RWPE1 (cell line): ENCODE results near the gene CAMKK2.
"Not testable (repeated sequence)": the region's sequence is repeated elsewhere in the genome, so short reads cannot be mapped to it uniquely, and the experiment has no call there.

Experiments used
- CTCF ChIA-PET: fragments of 350-600 bp; sonication (Branson Sonifier 250); formaldehyde crosslinking; extraction: SDS; loops from one replicate; lab custom pipeline; 2021; lab: Yijun Ruan, JAX
- POLR2A ChIA-PET: fragments of 400-600 bp; formaldehyde crosslinking; extraction: SDS; loops from one replicate; lab custom pipeline; 2020; ENCODE audit warnings: antibody characterized with exemption; ENCODE audit not compliant: low non-redundant PET; lab: Yijun Ruan, JAX
- DNase-seq: peaks from one replicate; pipeline ENCODE4 v3.0.0; 2012; ENCODE audit warnings: low spot score
- H3K27ac ChIP-seq: fragments of 450-650 bp; 2 replicates; pipeline ENCODE4 v1.5.1; 2017
- CTCF ChIP-seq: fragments of 450-650 bp; conservative IDR thresholded peaks from 2 replicates; pipeline ENCODE4 v1.5.1; 2017; ENCODE audit warnings: low read depth, mild to moderate bottlenecking

Gene CAMKK2

GRCh38 chr12:121287267-121287954, 9.1 kb downstream of the CAMKK2 start:
- ChIA-PET POLR2A (no interaction called here), CTCF (interaction anchor here (0.7 kb wide), 1 partner anchor 69 kb away, joined by 4 read pairs; no protein-coding TSS in a partner anchor)
- TF ChIP-seq CTCF: no peak
- H3K27ac ChIP-seq: 0 out of 2 replicates have a peak overlapping the region, but pooled peaks have one; percentile 6
- DNase-seq: no peak

DNA sequence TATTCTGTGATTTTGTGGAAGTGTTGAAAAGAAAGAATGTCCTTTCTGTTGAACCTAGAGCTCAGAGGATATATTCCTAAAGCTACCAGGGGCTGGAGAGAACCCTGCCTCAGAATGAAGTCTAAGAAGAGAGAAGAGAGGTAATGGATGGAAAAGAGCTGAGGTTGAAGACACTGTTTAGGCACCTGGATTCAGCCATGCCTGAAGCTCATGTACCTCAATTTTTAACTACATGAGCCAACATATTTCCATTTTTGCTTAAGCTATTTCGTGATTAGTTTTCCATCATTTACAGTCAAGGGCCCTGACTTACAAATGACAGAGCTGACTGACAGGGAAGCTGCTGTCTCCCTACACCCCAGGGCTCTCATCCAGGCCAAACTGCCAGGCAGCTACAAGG, 10.7 kb downstream of the CAMKK2 start:
- POLR2A ChIA-PET: no interaction called here
- H3K27ac ChIP-seq: no peak overlapping the region
- TF ChIP-seq CTCF: no peak
- CTCF ChIA-PET: interaction anchor here (0.6 to 1.4 kb wide), 2 partner anchors 49 to 190 kb away, joined by 3 to 4 read pairs; no protein-coding TSS in a partner anchor
- no peak for DNase-seq

DNA sequence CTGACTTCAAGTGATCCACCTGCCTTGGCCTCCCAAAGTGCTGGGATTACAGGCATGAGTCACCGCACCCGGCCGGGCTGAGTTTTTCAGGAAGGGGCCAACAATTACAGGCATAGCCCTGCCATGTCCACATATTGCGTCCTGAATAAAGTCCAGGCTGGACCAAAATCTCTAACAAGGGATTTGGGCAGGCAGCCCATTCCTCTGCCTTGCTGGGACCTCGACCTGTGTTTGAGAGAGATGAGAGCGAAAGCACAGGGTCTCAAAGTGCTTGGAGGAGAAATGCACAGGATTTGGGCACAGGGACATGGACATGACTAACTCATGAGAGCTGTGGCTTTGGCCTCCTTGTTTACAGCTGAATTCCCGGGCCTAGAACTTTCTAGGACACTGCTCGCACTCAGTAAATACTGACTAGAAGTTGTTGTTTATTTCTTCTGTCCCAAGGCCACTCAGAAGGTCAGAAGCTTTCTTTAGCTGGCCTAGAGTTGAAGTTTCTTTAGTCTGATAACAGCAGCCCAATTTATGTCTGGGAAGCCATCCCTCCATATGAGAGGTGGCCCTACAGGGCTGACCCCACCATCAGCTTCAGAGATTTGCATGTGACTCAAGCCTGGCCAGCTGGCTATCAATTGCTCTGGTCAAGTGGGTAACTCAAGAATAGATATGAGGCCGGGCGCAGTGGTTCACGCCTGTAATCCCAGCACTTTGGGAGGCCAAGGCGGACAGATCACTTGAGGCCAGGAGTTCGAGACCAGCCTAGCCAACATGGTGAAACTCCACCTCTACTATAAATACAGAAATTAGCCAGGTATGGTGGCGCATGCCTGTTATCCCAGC, 11.7 kb downstream of the CAMKK2 start:
- CTCF ChIA-PET: interaction anchor here (1.0 to 1.4 kb wide), 2 partner anchors 11 to 50 kb away, joined by 3 to 4 read pairs; no protein-coding TSS in a partner anchor
- POLR2A ChIA-PET: no interaction called here
- no peak overlapping the region for H3K27ac ChIP-seq
- DNase-seq: no peak
- TF ChIP-seq CTCF: no peak

DNA sequence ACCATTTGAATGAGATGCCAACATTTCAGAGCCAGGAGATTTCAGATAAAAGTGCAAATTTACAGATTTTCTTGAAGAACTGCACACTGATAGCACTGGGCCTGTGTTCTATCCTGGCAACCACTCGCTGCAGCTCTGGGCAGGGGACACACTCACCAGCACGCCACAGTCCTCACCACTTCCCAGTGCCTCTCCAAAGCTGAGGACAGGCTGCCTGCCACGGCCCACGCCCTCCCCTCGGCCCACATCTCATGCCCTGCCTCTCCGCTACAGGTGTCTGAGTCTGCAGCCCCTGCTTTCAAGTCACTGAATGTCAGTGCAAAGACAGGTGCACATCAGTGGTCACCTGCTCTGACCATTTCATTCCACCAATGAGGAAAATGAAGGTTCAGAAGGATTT, 12.7 kb downstream of the CAMKK2 start:
- DNase-seq: no peak
- TF ChIP-seq CTCF: no peak
- ChIA-PET CTCF (no interaction called here), POLR2A (no interaction called here)
- H3K27ac ChIP-seq: no peak overlapping the region

DNA sequence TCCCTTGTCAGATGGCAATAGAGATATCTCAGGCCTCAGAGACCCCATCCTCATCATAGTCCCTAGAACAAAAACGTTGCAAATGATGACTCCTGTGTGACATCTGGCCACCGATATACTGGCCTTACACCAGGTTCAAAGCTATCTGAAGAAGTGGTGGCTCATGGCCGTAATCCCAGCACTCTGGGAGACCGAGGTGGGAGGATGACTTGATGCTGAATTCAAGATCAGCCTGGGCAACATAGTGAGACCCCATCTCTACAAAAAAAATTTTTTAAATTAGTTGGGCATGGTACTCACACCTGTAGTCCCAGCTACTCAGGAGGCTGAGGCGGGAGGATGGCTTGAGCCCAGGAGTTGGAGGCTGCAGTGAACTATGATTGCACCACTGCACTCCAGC, 13.1 kb downstream of the CAMKK2 start:
- no peak for DNase-seq
- ChIA-PET CTCF (interaction anchor here (0.6 kb wide), 1 partner anchor 217 kb away, joined by 3 read pairs; no protein-coding TSS in a partner anchor), POLR2A (no interaction called here)
- no peak overlapping the region for H3K27ac ChIP-seq
- TF ChIP-seq CTCF: no peak

DNA sequence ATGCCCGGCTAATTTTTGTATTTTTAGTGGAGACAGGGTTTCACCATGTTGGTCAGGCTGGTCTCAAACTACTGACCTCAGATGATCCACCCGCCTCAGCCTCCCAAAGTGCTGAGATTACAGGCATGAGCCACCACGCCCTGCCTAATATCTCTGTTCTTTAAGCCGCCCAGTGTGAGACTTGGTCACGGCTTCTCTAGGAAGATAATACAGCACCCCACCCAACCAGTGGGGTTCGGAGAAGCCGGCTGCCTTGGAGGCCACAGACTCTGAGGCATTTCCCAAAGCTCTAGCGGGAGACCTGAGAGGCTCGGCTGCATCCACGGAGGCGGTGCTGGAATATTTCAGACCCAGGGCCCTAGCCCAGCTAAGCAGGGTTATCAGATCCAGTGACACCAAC, 13.6 kb downstream of the CAMKK2 start:
- POLR2A ChIA-PET, DNase-seq: not testable (repeated sequence)
- CTCF ChIA-PET: interaction anchor here (0.6 kb wide), 1 partner anchor 217 kb away, joined by 3 read pairs; no protein-coding TSS in a partner anchor

More for the DNA sequence above, 13.6 kb downstream of the CAMKK2 start:
- H3K27ac ChIP-seq: not testable (repeated sequence)
